Mucosa of gallbladder (tissue), 1 donor: ENCODE results near the gene IL34. TPM values are rescaled to one million over a fixed set of nuclear protein-coding genes. Genes with fewer than 3 reads are reported as not detected.

Experiments
- DNase-seq: peaks from one replicate; pipeline ENCODE4 v3.0.0-alpha.2; 2020; ENCODE audit warnings: low spot score
- total RNA-seq: library from RNA; stranded (reverse); gene quantifications from one replicate; pipeline ENCODE4 v1.2.1, GENCODE V29; 2021
- donor health status: DM: no; HTN: no; CAD: no.

IL34 gene
- total RNA-seq, 1 donor from 2014 or later: 3.5 TPM

GRCh38 chr16:70687671-70688245, 41.4 kb downstream of the IL34 start:
- DNase-seq: no peak

- peak; percentile 52 for DNase-seq
These were observed 41.9 kb downstream of the IL34 start for GRCh38 chr16:70688246-70688742.

- peak; percentile 70 for DNase-seq
These were observed 42.9 kb downstream of the IL34 start for GRCh38 chr16:70689035-70689969.

GRCh38 chr16:70689970-70690891, 43.9 kb downstream of the IL34 start:
- DNase-seq: no peak

GRCh38 chr16:70691223-70692129, 45.1 kb downstream of the IL34 start:
- peak; percentile 75 for DNase-seq

- no peak for DNase-seq
These were observed 45.9 kb downstream of the IL34 start for GRCh38 chr16:70692130-70692872.

- DNase-seq: no peak
These were observed 46.7 kb downstream of the IL34 start for GRCh38 chr16:70692873-70693671.

- no peak for DNase-seq
These were observed 47.9 kb downstream of the IL34 start for GRCh38 chr16:70694088-70694867.

- DNase-seq: no peak
These were observed 48.5 kb downstream of the IL34 start for GRCh38 chr16:70694868-70695218.

GRCh38 chr16:70695331-70696070, 49.1 kb downstream of the IL34 start:
- DNase-seq: peak; percentile 59

- DNase-seq: no peak
These were observed 50.0 kb downstream of the IL34 start for GRCh38 chr16:70696355-70696754.

- DNase-seq: peak; percentile 71
These were observed 50.7 kb downstream of the IL34 start for GRCh38 chr16:70696952-70697593.

GRCh38 chr16:70697594-70698170, 51.3 kb downstream of the IL34 start:
- DNase-seq: no peak

GRCh38 chr16:70698901-70699300, 52.5 kb downstream of the IL34 start:
- DNase-seq: no peak

GRCh38 chr16:70699696-70700095, 53.3 kb downstream of the IL34 start:
- DNase-seq: no peak

- DNase-seq: no peak
These were observed 54.0 kb downstream of the IL34 start for GRCh38 chr16:70700101-70701020.
